ENCODE measurements around the gene KRTAP26-1.

KRTAP26-1 gene

DNA sequence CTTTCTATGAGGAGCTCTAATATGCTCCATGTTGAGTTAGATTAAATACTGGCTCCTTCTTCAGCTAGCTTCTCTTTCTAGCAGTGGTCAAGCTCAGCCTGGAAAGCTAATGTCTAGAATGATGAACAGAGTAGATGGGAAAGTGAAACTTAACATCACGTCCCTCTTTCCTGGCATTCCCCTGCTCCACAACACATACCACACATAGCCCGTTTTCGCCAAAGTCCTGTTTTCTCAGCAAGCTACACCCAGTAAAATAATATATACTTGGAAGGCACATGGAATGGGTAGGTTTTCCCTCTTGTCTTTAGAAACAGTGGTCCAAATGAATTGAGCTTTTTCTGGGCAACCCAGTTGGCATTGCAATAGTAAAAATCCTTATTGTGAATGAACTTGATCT, 13.6 kb upstream of the KRTAP26-1 start:
- DNase-seq (ENCODE audit: low read depth), result no peak

DNA sequence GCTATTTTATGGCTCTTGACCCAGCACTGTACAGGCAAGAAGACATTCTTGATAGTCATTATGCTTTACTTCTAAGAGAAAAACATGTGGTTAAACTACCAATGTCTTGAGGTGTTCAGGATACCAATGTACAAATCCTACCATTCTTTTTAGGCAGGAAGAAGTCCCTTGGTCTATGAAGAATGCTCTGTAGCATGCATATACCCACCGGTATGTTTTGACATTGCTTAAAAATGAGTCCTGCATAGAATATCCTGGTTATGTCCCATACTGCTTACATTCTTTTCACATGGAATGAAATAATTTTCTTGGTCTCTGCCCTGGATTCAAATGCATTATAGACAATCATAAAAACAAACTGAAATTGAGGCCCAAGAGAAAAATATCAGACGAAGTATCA, 12.6 kb upstream of the KRTAP26-1 start:
- DNase-seq (ENCODE audit: low read depth), result no peak
- TF ChIP-seq, protein P1, sequence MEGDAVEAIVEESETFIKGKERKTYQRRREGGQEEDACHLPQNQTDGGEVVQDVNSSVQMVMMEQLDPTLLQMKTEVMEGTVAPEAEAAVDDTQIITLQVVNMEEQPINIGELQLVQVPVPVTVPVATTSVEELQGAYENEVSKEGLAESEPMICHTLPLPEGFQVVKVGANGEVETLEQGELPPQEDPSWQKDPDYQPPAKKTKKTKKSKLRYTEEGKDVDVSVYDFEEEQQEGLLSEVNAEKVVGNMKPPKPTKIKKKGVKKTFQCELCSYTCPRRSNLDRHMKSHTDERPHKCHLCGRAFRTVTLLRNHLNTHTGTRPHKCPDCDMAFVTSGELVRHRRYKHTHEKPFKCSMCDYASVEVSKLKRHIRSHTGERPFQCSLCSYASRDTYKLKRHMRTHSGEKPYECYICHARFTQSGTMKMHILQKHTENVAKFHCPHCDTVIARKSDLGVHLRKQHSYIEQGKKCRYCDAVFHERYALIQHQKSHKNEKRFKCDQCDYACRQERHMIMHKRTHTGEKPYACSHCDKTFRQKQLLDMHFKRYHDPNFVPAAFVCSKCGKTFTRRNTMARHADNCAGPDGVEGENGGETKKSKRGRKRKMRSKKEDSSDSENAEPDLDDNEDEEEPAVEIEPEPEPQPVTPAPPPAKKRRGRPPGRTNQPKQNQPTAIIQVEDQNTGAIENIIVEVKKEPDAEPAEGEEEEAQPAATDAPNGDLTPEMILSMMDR (IDR thresholded peaks at IDR 0.05; ENCODE audit: low read depth, low read length, missing control alignments), result no peak
- H3K4me3 ChIP-seq (ENCODE audit: low read depth, low read length), result no peak overlapping the region

More for the DNA sequence above, 13.6 kb upstream of the KRTAP26-1 start:
- H3K4me3 ChIP-seq (ENCODE audit: low read depth, low read length), result no peak overlapping the region
- TF ChIP-seq, protein P1 (IDR thresholded peaks at IDR 0.05; ENCODE audit: low read depth, low read length, missing control alignments), result no peak

DNA sequence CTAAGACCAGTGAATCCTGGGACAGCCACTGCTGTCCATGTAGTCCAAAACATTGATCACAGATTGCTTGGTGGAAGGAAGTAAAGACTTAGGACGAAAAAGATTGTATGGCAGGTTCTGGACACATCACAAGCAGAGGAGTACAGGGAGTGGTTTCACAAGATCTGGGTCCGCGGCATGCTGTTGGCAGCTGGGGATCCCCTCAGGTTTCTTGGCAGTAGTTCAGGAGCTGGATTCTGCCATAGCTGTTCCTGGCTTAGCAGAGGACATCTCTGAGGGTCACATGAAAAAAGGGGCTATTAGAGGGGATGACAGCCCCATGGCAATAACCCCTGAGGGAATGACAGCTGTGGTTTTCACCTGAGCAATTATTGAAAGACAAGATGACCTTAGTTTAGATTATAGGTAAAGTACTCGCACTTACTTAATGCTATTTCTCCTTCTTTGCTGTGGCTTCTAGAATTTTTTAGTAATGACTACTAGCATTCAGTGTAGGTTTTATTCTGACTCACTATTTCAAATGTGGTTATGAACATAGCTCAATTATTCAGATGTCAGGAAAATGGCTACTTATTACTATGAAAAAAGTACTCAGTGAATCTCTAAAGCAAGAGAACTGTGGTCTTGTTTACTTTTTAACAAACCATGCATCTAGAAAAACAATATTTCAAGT, 9.2 kb upstream of the KRTAP26-1 start:
- DNase-seq (ENCODE audit: low read depth), result no peak
- no peak overlapping the region for H3K4me3 ChIP-seq (ENCODE audit: low read depth, low read length)
- TF ChIP-seq, protein P1 (IDR thresholded peaks at IDR 0.05; ENCODE audit: low read depth, low read length, missing control alignments), result no peak

DNA sequence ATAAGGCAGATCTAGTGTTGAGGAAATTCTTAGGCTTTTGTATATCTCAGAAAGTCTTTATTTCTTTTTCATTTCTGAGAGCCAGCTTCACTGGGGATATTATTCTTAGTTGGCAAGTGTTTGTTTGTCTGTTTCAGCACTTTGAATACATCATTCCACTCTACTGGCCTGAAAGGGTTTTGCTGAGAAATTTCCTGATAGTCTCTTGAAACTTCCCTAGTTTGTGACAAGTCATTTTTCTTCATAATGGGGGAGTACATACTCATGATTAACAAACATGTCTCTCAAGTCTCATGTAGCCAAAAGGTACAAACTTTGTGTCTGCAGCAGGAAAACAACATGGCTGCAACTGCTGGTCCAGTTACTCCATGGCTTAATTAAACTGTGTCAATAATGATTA, 6.3 kb upstream of the KRTAP26-1 start:
- TF ChIP-seq, protein P1 (IDR thresholded peaks at IDR 0.05; ENCODE audit: low read depth, low read length, missing control alignments), result no peak
- DNase-seq (ENCODE audit: low read depth), result no peak
- no peak overlapping the region for H3K4me3 ChIP-seq (ENCODE audit: low read depth, low read length)

DNA sequence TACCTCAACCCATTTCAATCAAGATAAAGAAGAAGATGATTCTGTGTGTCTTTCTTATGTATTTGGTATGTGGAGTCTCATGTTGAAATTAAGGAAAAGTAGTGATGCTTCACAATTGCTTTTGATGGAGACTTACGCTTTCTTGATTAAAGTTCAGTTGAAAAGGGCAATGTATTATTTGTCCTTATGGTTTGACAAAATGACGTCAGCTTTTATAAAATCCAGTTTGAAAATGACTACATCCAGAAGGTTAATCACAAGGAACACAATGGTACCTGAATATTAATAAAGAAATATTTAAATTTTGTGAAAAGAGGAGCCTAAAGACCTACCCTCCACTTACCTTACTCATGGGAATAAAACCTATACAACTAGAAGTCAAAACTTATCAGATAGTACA, 4.4 kb downstream of the KRTAP26-1 start:
- TF ChIP-seq, protein P1 (IDR thresholded peaks at IDR 0.05; ENCODE audit: low read depth, low read length, missing control alignments), result no peak

DNA sequence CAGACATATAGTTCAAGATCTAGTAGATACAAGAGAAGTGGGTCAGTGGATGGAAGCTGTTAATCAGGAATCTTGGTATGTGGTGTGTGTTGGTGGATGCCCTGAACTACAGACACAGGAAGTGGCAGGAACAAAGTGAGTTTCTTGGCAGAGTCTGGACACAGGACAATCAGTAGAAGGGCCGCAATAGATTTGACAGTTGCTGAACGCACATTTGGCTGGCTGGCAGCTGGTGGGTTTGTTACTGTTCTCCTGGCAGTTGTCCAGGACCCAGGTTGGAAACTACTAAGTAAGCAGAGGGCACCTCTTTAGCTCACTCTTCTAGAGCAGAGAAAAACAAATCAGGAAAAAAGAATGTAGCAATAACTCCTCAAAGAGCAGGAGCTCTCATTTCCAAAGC, 13.2 kb downstream of the KRTAP26-1 start:
- no peak overlapping the region for H3K4me3 ChIP-seq (ENCODE audit: low read depth, low read length)
- TF ChIP-seq, protein P1 (IDR thresholded peaks at IDR 0.05; ENCODE audit: low read depth, low read length, missing control alignments), result no peak
- no peak for DNase-seq (ENCODE audit: low read depth)

More for the DNA sequence above, 4.4 kb downstream of the KRTAP26-1 start:
- DNase-seq (ENCODE audit: low read depth), result no peak
- H3K4me3 ChIP-seq (ENCODE audit: low read depth, low read length), result no peak overlapping the region

DNA sequence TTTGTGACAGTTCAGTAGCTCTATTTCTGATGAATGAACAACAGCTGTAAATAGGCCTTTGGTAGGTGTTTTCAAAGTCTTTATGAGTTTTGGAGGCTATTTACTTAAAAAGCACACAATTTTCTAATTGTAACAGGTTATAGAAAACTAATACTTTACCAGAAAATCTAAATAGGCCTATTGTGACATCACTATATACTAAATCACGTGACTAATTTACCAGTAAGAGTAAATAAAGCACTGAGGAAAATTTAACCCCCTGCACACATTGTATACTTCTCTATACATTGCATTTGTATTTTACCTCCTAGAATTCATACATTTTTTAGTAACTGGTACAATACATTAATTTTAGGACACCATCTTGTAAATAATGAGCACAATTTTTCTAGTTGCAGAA, 15.0 kb downstream of the KRTAP26-1 start:
- TF ChIP-seq, protein P1 (IDR thresholded peaks at IDR 0.05; ENCODE audit: low read depth, low read length, missing control alignments), result no peak
- no peak overlapping the region for H3K4me3 ChIP-seq (ENCODE audit: low read depth, low read length)
- no peak for DNase-seq (ENCODE audit: low read depth)
